ENCODE measurements around the gene GPM6B.

DNA sequence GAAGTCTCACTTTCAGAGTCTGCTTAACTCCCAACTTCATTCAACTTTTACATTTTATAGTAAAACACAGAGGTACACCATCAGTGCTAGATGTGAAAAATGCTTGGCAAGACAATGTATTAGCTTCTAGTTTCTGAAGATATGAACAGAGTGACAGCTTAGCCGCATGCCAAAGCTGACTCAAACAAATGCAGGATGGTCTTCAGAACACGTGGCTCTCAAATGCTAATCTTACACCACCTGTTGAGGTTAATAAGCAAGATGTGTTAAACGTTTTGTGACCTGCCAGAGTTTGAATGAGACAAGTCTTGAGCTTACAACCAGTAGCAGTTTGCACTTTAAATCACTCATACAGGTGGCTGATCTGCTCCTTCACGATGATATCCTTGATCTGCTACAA, 18.9 kb upstream of the GPM6B start:
- no peak for TF ChIP-seq RAD21 (IDR thresholded peaks at IDR 0.05; ENCODE audit: low read length)
- TF ChIP-seq, protein P1, sequence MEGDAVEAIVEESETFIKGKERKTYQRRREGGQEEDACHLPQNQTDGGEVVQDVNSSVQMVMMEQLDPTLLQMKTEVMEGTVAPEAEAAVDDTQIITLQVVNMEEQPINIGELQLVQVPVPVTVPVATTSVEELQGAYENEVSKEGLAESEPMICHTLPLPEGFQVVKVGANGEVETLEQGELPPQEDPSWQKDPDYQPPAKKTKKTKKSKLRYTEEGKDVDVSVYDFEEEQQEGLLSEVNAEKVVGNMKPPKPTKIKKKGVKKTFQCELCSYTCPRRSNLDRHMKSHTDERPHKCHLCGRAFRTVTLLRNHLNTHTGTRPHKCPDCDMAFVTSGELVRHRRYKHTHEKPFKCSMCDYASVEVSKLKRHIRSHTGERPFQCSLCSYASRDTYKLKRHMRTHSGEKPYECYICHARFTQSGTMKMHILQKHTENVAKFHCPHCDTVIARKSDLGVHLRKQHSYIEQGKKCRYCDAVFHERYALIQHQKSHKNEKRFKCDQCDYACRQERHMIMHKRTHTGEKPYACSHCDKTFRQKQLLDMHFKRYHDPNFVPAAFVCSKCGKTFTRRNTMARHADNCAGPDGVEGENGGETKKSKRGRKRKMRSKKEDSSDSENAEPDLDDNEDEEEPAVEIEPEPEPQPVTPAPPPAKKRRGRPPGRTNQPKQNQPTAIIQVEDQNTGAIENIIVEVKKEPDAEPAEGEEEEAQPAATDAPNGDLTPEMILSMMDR (conservative IDR thresholded peaks at IDR 0.05; ENCODE audit: low read depth, low read length) = no peak
- TF ChIP-seq CEBPB (IDR thresholded peaks at IDR 0.05; ENCODE audit: low read depth, low read length) = no peak

All from IMR-90 (cell line).